Right atrium auricular region (tissue), 2 donors: ENCODE measurements around the gene TFPT. TPM values are rescaled to one million over a fixed set of nuclear protein-coding genes. Genes with fewer than 3 reads are reported as not detected.

ENCODE experiments used
- DNase-seq: peaks from one replicate; pipeline ENCODE4 v3.0.0-alpha.2; 2019; ENCODE audit warnings: low spot score
- H3K27ac ChIP-seq, 2 donors: fragments of 200-600 bp; sonication (generic); 1 replicate in 1 of 2; 2 replicates in 1 of 2; pipeline ENCODE4 v1.5.1; 2016 to 2019
- H3K27me3 ChIP-seq, 2 donors: fragments of 200-600 bp; sonication (generic); one replicate each; pipeline versions ENCODE4 v1.5.1 to v1.6.0; 2017 to 2019
- H3K36me3 ChIP-seq: fragments of 200-600 bp; sonication (generic); one replicate; pipeline ENCODE4 v1.5.1; 2016
- H3K4me1 ChIP-seq, 2 donors: fragments of 200-600 bp; sonication (generic); one replicate each; pipeline versions ENCODE4 v1.5.1 to v1.6.0; 2017 to 2019
- H3K4me3 ChIP-seq, 2 donors: fragments of 200-600 bp; sonication (generic); 1 replicate in 1 of 2; 2 replicates in 1 of 2; pipeline ENCODE4 v1.5.1; 2017 to 2019; ENCODE audit warnings: mild to moderate bottlenecking in 1 of 2, moderate library complexity in 1 of 2
- H3K9me3 ChIP-seq, 2 donors: fragments of 200-600 bp; sonication (generic); one replicate each; pipeline ENCODE4 v1.5.1; 2019
- CTCF ChIP-seq, 2 donors: fragments of 200-600 bp; sonication (generic); IDR thresholded peaks; one replicate each; pipeline ENCODE4 v1.5.1; 2019; ENCODE audit warnings: antibody characterized with exemption in 2 of 2
- total RNA-seq, 2 donors: library from RNA; depleted of rRNA; stranded (reverse); fragments of >200 nt; gene quantifications; one replicate each; pipeline ENCODE4 v1.1.0, GENCODE V29; 2016

The TFPT gene
- total RNA-seq, 2 donors from 2014 or later, result 10.2 to 19.6 TPM

GRCh38 chr19:54128796-54129616, 13.5 kb upstream of the TFPT start:
- no peak for TF ChIP-seq CTCF (IDR thresholded peaks at IDR 0.05)
- Histone ChIP-seq H3K36me3 (peaks cover 73% of the 10 kb centered on the region), H3K27me3 (no peaks in the 10 kb centered on the region), H3K27ac (no peak overlapping the region), H3K9me3 (no peaks in the 10 kb centered on the region), H3K4me3 (no peak overlapping the region), H3K4me1 (no peaks in the 10 kb centered on the region)
- DNase-seq, result no peak

GRCh38 chr19:54128441-54128725, 12.9 kb upstream of the TFPT start:
- Histone ChIP-seq H3K36me3 (peaks cover 79% of the 10 kb centered on the region), H3K27me3 (no peaks in the 10 kb centered on the region), H3K4me3 (no peak overlapping the region), H3K9me3 (no peaks in the 10 kb centered on the region), H3K4me1 (no peaks in the 10 kb centered on the region), H3K27ac (no peak overlapping the region)
- no peak for DNase-seq
- TF ChIP-seq CTCF (IDR thresholded peaks at IDR 0.05), result no peak

DNA sequence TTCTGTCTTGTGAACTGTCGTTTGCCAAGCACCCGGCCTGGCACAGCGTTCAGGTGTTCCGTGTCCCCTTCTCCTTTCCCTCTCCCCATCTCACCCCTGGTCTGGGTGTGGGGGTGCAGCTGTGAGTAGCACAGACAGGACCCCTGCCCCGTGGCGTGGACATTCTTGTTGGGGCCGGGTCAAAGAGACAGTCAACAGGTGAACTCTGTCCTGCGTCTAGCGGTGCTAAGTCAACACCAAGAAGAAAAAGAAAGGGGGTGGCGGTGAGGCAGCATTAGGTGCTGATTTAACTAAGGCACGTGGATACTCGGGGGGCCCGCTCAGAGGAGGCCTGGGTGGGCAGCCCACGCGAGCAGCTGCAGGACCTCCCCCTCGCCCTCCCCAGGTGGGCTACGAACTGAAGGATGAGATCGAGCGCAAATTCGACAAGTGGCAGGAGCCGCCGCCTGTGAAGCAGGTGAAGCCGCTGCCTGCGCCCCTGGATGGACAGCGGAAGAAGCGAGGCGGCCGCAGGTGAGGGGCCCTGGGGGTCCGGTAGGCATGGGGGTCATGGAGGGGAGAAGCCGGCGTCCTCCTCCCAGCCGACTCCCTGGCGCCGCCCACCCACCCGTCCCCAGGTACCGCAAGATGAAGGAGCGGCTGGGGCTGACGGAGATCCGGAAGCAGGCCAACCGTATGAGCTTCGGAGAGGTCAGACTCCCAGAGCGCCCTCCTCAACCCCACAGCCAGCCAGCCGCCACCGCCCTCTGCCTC, 12.4 kb upstream of the TFPT start:
- no peak overlapping the region for H3K4me3 ChIP-seq
- no peak overlapping the region for H3K27ac ChIP-seq
- H3K36me3 ChIP-seq, result peaks cover 84% of the 10 kb centered on the region
- no peaks in the 10 kb centered on the region for H3K4me1 ChIP-seq
- no peaks in the 10 kb centered on the region for H3K9me3 ChIP-seq
- H3K27me3 ChIP-seq, result no peaks in the 10 kb centered on the region
- DNase-seq, result no peak
- no peak for TF ChIP-seq CTCF (IDR thresholded peaks at IDR 0.05)

GRCh38 chr19:54125713-54126112, 10.3 kb upstream of the TFPT start:
- Histone ChIP-seq H3K27me3 (no peaks in the 10 kb centered on the region), H3K4me3 (no peak overlapping the region), H3K4me1 (no peaks in the 10 kb centered on the region), H3K27ac (no peak overlapping the region), H3K36me3 (peaks cover 86% of the 10 kb centered on the region), H3K9me3 (no peaks in the 10 kb centered on the region)
- no peak for DNase-seq
- TF ChIP-seq CTCF (IDR thresholded peaks at IDR 0.05), result no peak

DNA sequence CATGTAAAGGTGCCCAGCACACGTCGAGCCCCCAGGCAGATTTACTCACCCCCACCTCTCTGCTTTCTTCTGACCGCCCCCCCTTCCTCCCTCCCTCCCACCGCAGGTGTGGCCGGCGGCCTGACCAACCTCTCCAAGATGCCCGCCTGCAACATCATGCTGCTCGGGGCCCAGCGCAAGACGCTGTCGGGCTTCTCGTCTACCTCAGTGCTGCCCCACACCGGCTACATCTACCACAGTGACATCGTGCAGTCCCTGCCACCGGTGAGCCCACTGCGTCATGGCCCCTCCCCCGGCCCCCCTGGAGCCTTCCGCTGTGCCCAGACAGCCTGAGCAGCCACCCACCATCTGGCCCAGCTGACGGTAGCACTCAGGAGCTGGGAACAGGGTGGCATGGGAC, 8.9 kb upstream of the TFPT start:
- Histone ChIP-seq H3K27ac (no peak overlapping the region), H3K9me3 (no peaks in the 10 kb centered on the region), H3K36me3 (peaks cover 91% of the 10 kb centered on the region), H3K27me3 (no peaks in the 10 kb centered on the region), H3K4me1 (no peaks in the 10 kb centered on the region), H3K4me3 (no peak overlapping the region)
- DNase-seq, result no peak
- no peak for TF ChIP-seq CTCF (IDR thresholded peaks at IDR 0.05)
